ENCODE results near the gene B9D1. TPM values are rescaled to one million over a fixed set of nuclear protein-coding genes. Genes with fewer than 3 reads are reported as not detected.

Gene B9D1
- total RNA-seq (2014; rRNA removed; shearing (Covaris generic)): 28.1 and 29.3 TPM in 2 replicates

- peak; percentile 89 for DNase-seq (ENCODE audit: low spot score)
These were observed at the start of gene B9D1 for GRCh38 chr17:19362277-19363113. B9D1 (minus strand) TSS chr17:19362723; CDS start chr17:19362569, 154 bp downstream.

GRCh38 chr17:19411631-19412030 is 49.1 kb upstream of the B9D1 start:
- no peak for DNase-seq (ENCODE audit: low spot score)

GRCh38 chr17:19410875-19411620 is 48.5 kb upstream of the B9D1 start, which contains the start of gene RNF112:
RNF112 (plus strand) TSS chr17:19411232; CDS start chr17:19411409, 177 bp downstream.
- DNase-seq (ENCODE audit: low spot score): no peak

GRCh38 chr17:19410091-19410490 is 47.6 kb upstream of the B9D1 start:
- DNase-seq (ENCODE audit: low spot score): no peak

- DNase-seq (ENCODE audit: low spot score): no peak
These were observed 47.0 kb upstream of the B9D1 start for GRCh38 chr17:19409509-19409908.

- DNase-seq (ENCODE audit: low spot score): no peak
These were observed 46.5 kb upstream of the B9D1 start for GRCh38 chr17:19409066-19409465.

GRCh38 chr17:19408346-19408710 is 45.8 kb upstream of the B9D1 start:
- DNase-seq (ENCODE audit: low spot score): no peak

- no peak for DNase-seq (ENCODE audit: low spot score)
These were observed 45.2 kb upstream of the B9D1 start for GRCh38 chr17:19407601-19408345.

GRCh38 chr17:19405114-19405513 is 42.6 kb upstream of the B9D1 start:
- DNase-seq (ENCODE audit: low spot score): no peak

GRCh38 chr17:19404264-19404663 is 41.7 kb upstream of the B9D1 start:
- DNase-seq (ENCODE audit: low spot score): no peak

- no peak for DNase-seq (ENCODE audit: low spot score)
These were observed 40.5 kb upstream of the B9D1 start for GRCh38 chr17:19403021-19403420.

GRCh38 chr17:19402171-19402570 is 39.6 kb upstream of the B9D1 start:
- DNase-seq (ENCODE audit: low spot score): no peak

- no peak for DNase-seq (ENCODE audit: low spot score)
These were observed 38.9 kb upstream of the B9D1 start for GRCh38 chr17:19401321-19402010.

GRCh38 chr17:19399750-19400450 is 37.4 kb upstream of the B9D1 start:
- DNase-seq (ENCODE audit: low spot score): no peak

- peak; percentile 87 for DNase-seq (ENCODE audit: low spot score)
These were observed 36.0 kb upstream of the B9D1 start for GRCh38 chr17:19398301-19399181.

- peak; percentile 67 for DNase-seq (ENCODE audit: low spot score)
These were observed 35.1 kb upstream of the B9D1 start for GRCh38 chr17:19397556-19398041.

GRCh38 chr17:19392303-19392702 is 29.8 kb upstream of the B9D1 start:
- no peak for DNase-seq (ENCODE audit: low spot score)

- no peak for DNase-seq (ENCODE audit: low spot score)
These were observed 28.9 kb upstream of the B9D1 start for GRCh38 chr17:19391432-19391831.

- no peak for DNase-seq (ENCODE audit: low spot score)
These were observed 28.4 kb upstream of the B9D1 start for GRCh38 chr17:19390951-19391350.

Data from HT-29 (cell line).